Temporal lobe (tissue), 2 donors: ENCODE measurements around the gene ZNF284. TPM values are rescaled to one million over a fixed set of nuclear protein-coding genes. Genes with fewer than 3 reads are reported as not detected.

Experiments
- small RNA-seq: library from RNA; depleted of rRNA; stranded (forward); fragments of <200 nt; gene quantifications from one replicate; pipeline ENCODE3, GENCODE V24; 2014; ENCODE audit warnings: low replicate concordance
- total RNA-seq: library from RNA; depleted of rRNA; stranded (reverse); fragments of >200 nt; gene quantifications from one replicate; pipeline ENCODE4 v1.2.3, GENCODE V29; 2014

Gene ZNF284
- total RNA-seq, 1 donor from 2014 or later, result 8.1 TPM

Small RNA genes within 50 kb of the gene (small RNA-seq; reads per million reads assigned to genes)
- not detected for gene RNU6-902P

Other genes starting within 250 kb of the ZNF284 start
- 25.1 TPM for gene ZNF283, start 244.8 kb upstream of the ZNF284 start, total RNA-seq
- gene ZNF404, start 188.2 kb upstream of the ZNF284 start, total RNA-seq, result 8.6 TPM
- gene ZNF45, start 136.9 kb upstream of the ZNF284 start, total RNA-seq, result 24.1 TPM
- gene ZNF221, start 120.9 kb upstream of the ZNF284 start, total RNA-seq, result 23.8 TPM
- gene ZNF155, start 88.0 kb upstream of the ZNF284 start, total RNA-seq, result 7.9 TPM
- gene ZNF230, start 69.2 kb upstream of the ZNF284 start, total RNA-seq, result 6.4 TPM
- gene ZNF222, start 46.8 kb upstream of the ZNF284 start, total RNA-seq, result 12.0 TPM
- gene ZNF223, start 20.1 kb upstream of the ZNF284 start, total RNA-seq, result 12.0 TPM
- 26.3 TPM for gene ZNF224, start 22.2 kb downstream of the ZNF284 start, total RNA-seq
- gene ZNF225, start 41.2 kb downstream of the ZNF284 start, total RNA-seq, result 11.3 TPM
- gene ZNF234, start 69.4 kb downstream of the ZNF284 start, total RNA-seq, result 20.2 TPM
- gene ZNF226, start 92.9 kb downstream of the ZNF284 start, total RNA-seq, result 40.8 TPM
- 37.1 TPM for gene ZNF227, start 140.4 kb downstream of the ZNF284 start, total RNA-seq
- gene ZNF233, start 187.7 kb downstream of the ZNF284 start, total RNA-seq, result 12.5 TPM
- gene ZNF235, start 232.9 kb downstream of the ZNF284 start, total RNA-seq, result 12.8 TPM